ENCODE measurements around the gene KPNA6.
"Not testable (repeated sequence)": the region's sequence is repeated elsewhere in the genome, so short reads cannot be mapped to it uniquely, and the experiment has no call there.

Gene KPNA6

GRCh38 chr1:32151319-32151787 lies 43.5 kb downstream of the KPNA6 start:
- TF ChIP-seq, protein P1, sequence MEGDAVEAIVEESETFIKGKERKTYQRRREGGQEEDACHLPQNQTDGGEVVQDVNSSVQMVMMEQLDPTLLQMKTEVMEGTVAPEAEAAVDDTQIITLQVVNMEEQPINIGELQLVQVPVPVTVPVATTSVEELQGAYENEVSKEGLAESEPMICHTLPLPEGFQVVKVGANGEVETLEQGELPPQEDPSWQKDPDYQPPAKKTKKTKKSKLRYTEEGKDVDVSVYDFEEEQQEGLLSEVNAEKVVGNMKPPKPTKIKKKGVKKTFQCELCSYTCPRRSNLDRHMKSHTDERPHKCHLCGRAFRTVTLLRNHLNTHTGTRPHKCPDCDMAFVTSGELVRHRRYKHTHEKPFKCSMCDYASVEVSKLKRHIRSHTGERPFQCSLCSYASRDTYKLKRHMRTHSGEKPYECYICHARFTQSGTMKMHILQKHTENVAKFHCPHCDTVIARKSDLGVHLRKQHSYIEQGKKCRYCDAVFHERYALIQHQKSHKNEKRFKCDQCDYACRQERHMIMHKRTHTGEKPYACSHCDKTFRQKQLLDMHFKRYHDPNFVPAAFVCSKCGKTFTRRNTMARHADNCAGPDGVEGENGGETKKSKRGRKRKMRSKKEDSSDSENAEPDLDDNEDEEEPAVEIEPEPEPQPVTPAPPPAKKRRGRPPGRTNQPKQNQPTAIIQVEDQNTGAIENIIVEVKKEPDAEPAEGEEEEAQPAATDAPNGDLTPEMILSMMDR (IDR thresholded peaks at IDR 0.05; ENCODE audit: low read depth, low read length, missing control alignments) = no peak
- Histone ChIP-seq H3K27me3 (replicated peaks) (no peaks in the 10 kb centered on the region), H3K4me3 (ENCODE audit: low read depth, low read length) (no peak overlapping the region), H3K36me3 (replicated peaks) (peaks cover 6% of the 10 kb centered on the region), H3K27ac (peak overlapping the region; percentile 56)
- in situ Hi-C loops (cut with HindIII; ENCODE audit: low pct_ligation_motif_present, low sequenced_read_pairs) = no loop called here
- DNase-seq = peak; percentile 67

- Histone ChIP-seq H3K27ac (no peak overlapping the region), H3K27me3 (replicated peaks) (no peaks in the 10 kb centered on the region), H3K4me3 (ENCODE audit: low read depth, low read length) (no peak overlapping the region), H3K36me3 (replicated peaks) (peaks cover 69% of the 10 kb centered on the region)
- in situ Hi-C loops (cut with HindIII; ENCODE audit: low pct_ligation_motif_present, low sequenced_read_pairs) = no loop called here
- no peak for DNase-seq
- TF ChIP-seq, protein P1 (IDR thresholded peaks at IDR 0.05; ENCODE audit: low read depth, low read length, missing control alignments) = no peak
Measured at GRCh38 chr1:32159189-32159588, 51.3 kb downstream of the KPNA6 start.

DNA sequence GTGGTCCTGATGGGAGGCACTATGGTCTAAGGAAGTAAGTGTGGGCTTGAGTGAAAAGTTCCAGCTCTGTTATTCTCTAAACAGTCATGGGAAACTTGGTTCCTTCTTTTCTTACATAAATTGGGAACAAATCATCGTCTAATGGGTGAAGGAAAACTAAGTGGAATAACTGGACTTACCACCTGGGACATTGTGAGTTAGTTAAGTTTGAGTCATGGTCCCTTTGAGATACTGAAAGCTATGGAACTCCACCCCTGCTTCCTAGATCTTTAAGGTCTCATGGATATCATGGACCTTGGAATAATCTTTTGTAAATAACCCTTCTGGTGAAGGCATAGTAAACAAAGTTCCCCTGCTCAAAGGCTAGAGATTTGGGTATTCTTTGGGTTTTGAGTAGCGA lies 55.5 kb downstream of the KPNA6 start:
- TF ChIP-seq, protein P1 (IDR thresholded peaks at IDR 0.05; ENCODE audit: low read depth, low read length, missing control alignments) = no peak
- H3K4me3 ChIP-seq (ENCODE audit: low read depth, low read length) = no peak overlapping the region
- in situ Hi-C loops (cut with HindIII; ENCODE audit: low pct_ligation_motif_present, low sequenced_read_pairs) = no loop called here
- H3K36me3 ChIP-seq (replicated peaks) = peaks cover 62% of the 10 kb centered on the region
- no peak for DNase-seq
- H3K27me3 ChIP-seq (replicated peaks) = no peaks in the 10 kb centered on the region
- H3K27ac ChIP-seq = no peak overlapping the region

- DNase-seq; H3K4me3 ChIP-seq (ENCODE audit: low read depth, low read length); H3K27me3 ChIP-seq (replicated peaks); H3K27ac ChIP-seq; in situ Hi-C loops (cut with HindIII; ENCODE audit: low pct_ligation_motif_present, low sequenced_read_pairs): not testable (repeated sequence)
- H3K36me3 ChIP-seq (replicated peaks) = peaks cover 56% of the 10 kb centered on the region
Measured at GRCh38 chr1:32165633-32166032, 57.8 kb downstream of the KPNA6 start.

DNA sequence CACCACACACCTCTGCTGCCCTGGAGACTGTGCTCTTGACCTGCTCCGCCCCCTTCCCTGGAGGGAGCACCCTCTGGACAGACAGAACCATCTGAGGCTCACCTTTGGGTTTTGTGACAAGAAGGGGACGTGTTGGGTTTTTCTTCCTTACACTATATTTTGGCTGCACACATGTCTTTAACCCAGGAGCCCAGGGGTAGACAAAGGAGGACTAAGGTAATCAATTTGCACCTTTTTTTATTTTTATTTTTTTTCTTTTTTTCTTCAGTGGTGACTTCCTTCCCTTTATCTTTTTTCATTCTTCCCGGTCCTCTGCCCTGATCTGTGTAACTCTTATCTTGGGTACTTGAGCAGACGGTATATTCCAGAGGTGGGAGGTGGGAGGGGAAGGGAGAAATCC lies 63.1 kb downstream of the KPNA6 start:
- H3K36me3 ChIP-seq (replicated peaks) = peaks cover 59% of the 10 kb centered on the region
- no peak overlapping the region for H3K4me3 ChIP-seq (ENCODE audit: low read depth, low read length)
- in situ Hi-C loops (cut with HindIII; ENCODE audit: low pct_ligation_motif_present, low sequenced_read_pairs) = no loop called here

DNA sequence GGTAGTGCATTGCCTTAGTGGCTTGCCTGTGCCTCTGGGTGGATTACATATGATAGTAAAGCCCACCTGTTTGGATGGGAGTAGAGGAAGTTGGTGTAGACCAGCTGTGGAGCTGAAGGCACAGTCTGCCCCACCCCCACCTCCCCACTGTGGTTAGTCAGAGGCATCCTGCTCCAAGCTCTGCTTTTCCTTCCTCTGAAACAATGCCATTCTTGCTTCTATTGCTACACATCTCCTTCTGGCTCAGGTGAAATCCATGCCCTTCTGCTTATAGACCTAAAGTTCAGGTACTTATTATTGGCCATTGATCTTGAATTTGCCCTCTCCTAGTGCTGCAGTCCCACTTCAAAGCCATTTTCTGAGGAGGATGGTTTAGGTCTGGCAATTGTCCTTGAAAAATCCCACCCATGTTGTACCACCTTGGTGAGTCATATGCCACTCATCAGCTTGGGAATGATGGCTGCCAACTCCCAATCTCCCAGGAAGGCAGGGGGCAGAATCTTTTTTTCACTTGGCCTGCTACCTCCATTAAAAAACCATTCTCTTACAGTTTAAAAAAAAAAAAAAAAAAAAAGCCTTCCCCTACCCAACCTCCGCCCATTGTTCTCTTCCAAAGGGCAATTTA lies 64.9 kb downstream of the KPNA6 start:
- H3K36me3 ChIP-seq (replicated peaks) = peaks cover 47% of the 10 kb centered on the region
- no peak overlapping the region for H3K4me3 ChIP-seq (ENCODE audit: low read depth, low read length)
- DNase-seq = no peak
- H3K27me3 ChIP-seq (replicated peaks) = no peaks in the 10 kb centered on the region
- TF ChIP-seq, protein P1 (IDR thresholded peaks at IDR 0.05; ENCODE audit: low read depth, low read length, missing control alignments) = no peak
- H3K27ac ChIP-seq = no peak overlapping the region
- in situ Hi-C loops (cut with HindIII; ENCODE audit: low pct_ligation_motif_present, low sequenced_read_pairs) = no loop called here

More for the DNA sequence above, 63.1 kb downstream of the KPNA6 start:
- Histone ChIP-seq H3K27me3 (replicated peaks) (no peaks in the 10 kb centered on the region), H3K27ac (no peak overlapping the region)
- no peak for DNase-seq
- TF ChIP-seq, protein P1 (IDR thresholded peaks at IDR 0.05; ENCODE audit: low read depth, low read length, missing control alignments) = no peak

Measured in brain microvascular endothelial cell (primary cell).